SK-MEL-5 (cell line): Measurements from ENCODE around the gene TMEM178A. TPM values are rescaled to one million over a fixed set of nuclear protein-coding genes. Genes with fewer than 3 reads are reported as not detected.
A peak's percentile ranks its signal among the peaks of the same experiment; 100 is the strongest.
"Not testable (repeated sequence)": the region's sequence is repeated elsewhere in the genome, so short reads cannot be mapped to it uniquely, and the experiment has no call there.

Experiments
- DNase-seq: peaks from one replicate; pipeline ENCODE4 v3.0.0-alpha.2; 2016; ENCODE audit warnings: low read depth, low spot score
- in situ Hi-C: cut with HindIII; loops from 2 replicates; pipeline ENCODE4 v1.10.0; 2016; ENCODE audit warnings: low sequenced_read_pairs, high pct_unique_total_duplicates, low pct_unique_long_range_greater_than_20kb
- total RNA-seq: library from RNA; depleted of rRNA; stranded (reverse); fragments of >200 nt; shearing (Covaris generic); gene quantifications from 2 replicates; pipeline ENCODE4 v1.2.3, GENCODE V29; 2014

TMEM178A gene
- total RNA-seq, 1 experiment from 2014 or later, result 0.32 TPM

- in situ Hi-C loops, result no loop called here
- no peak for DNase-seq
These were observed 58.5 kb downstream of the TMEM178A start for GRCh38 chr2:39723946-39724827.

GRCh38 chr2:39724828-39725144 lies 59.1 kb downstream of the TMEM178A start:
- in situ Hi-C loops, result no loop called here
- DNase-seq, result no peak

- in situ Hi-C loops, result no loop called here
- no peak for DNase-seq
These were observed 59.7 kb downstream of the TMEM178A start for GRCh38 chr2:39725401-39725800.

- DNase-seq, in situ Hi-C loops: not testable (repeated sequence)
These were observed 62.4 kb downstream of the TMEM178A start for GRCh38 chr2:39728085-39728484.

GRCh38 chr2:39728941-39729351 lies 63.2 kb downstream of the TMEM178A start:
- DNase-seq, result peak; percentile 75
- in situ Hi-C loops, result no loop called here

GRCh38 chr2:39730276-39730675 lies 64.6 kb downstream of the TMEM178A start:
- DNase-seq, result no peak
- in situ Hi-C loops, result no loop called here

- in situ Hi-C loops, result no loop called here
- DNase-seq, result peak; percentile 79
These were observed 65.1 kb downstream of the TMEM178A start for GRCh38 chr2:39730685-39731302.

GRCh38 chr2:39731546-39731945 lies 65.8 kb downstream of the TMEM178A start:
- no peak for DNase-seq
- in situ Hi-C loops, result no loop called here

- in situ Hi-C loops, result no loop called here
- no peak for DNase-seq
These were observed 66.8 kb downstream of the TMEM178A start for GRCh38 chr2:39732482-39732881.

- no peak for DNase-seq
- in situ Hi-C loops, result no loop called here
These were observed 67.5 kb downstream of the TMEM178A start for GRCh38 chr2:39733070-39733674.

- in situ Hi-C loops, result no loop called here
- DNase-seq, result no peak
These were observed 68.7 kb downstream of the TMEM178A start for GRCh38 chr2:39734445-39734844.

- in situ Hi-C loops, result no loop called here
- DNase-seq, result no peak
These were observed 69.9 kb downstream of the TMEM178A start for GRCh38 chr2:39735648-39736047.

GRCh38 chr2:39736640-39737039 lies 70.9 kb downstream of the TMEM178A start:
- DNase-seq, result no peak
- in situ Hi-C loops, result no loop called here

- no peak for DNase-seq
These were observed 71.9 kb downstream of the TMEM178A start for GRCh38 chr2:39737661-39738060.

GRCh38 chr2:39738936-39739335 lies 73.2 kb downstream of the TMEM178A start:
- in situ Hi-C loops, result no loop called here
- no peak for DNase-seq

More at GRCh38 chr2:39737661-39738060, 71.9 kb downstream of the TMEM178A start:
- in situ Hi-C loops, result no loop called here

- DNase-seq, result no peak
- in situ Hi-C loops, result no loop called here
These were observed 73.7 kb downstream of the TMEM178A start for GRCh38 chr2:39739386-39739785.

GRCh38 chr2:39741871-39742270 lies 76.2 kb downstream of the TMEM178A start:
- DNase-seq, result no peak
- in situ Hi-C loops, result no loop called here

- DNase-seq, result peak; percentile 58
- in situ Hi-C loops, result no loop called here
These were observed 77.6 kb downstream of the TMEM178A start for GRCh38 chr2:39743269-39743776.
